Skeletal muscle tissue (tissue), 4 donors: Measurements from ENCODE around the gene DNMT3A. TPM values are rescaled to one million over a fixed set of nuclear protein-coding genes. Genes with fewer than 3 reads are reported as not detected.

Experiments used
- H3K27ac ChIP-seq: one replicate; pipeline ENCODE4 v1.7.0; 2013; ENCODE audit warnings: mild to moderate bottlenecking, low read depth, low read length, inconsistent platforms
- H3K27me3 ChIP-seq, 3 donors: one replicate each; pipeline ENCODE4 v1.7.0; 2013; ENCODE audit warnings: low read length in 3 of 3; ENCODE audit not compliant: control insufficient read depth in 3 of 3, insufficient read depth in 3 of 3
- H3K36me3 ChIP-seq, 3 donors: one replicate each; pipeline ENCODE4 v1.7.0; 2013; ENCODE audit warnings: low read length in 3 of 3; ENCODE audit not compliant: control insufficient read depth in 3 of 3, insufficient read depth in 3 of 3
- H3K4me1 ChIP-seq, 3 donors: one replicate each; pipeline ENCODE4 v1.7.0; 2013; ENCODE audit warnings: low read length in 3 of 3, mild to moderate bottlenecking in 3 of 3; ENCODE audit not compliant: control insufficient read depth in 3 of 3, insufficient read depth in 3 of 3
- H3K4me3 ChIP-seq, 3 donors: one replicate each; pipeline ENCODE4 v1.7.0; 2013; ENCODE audit warnings: low read length in 3 of 3
- H3K9ac ChIP-seq, 3 donors: one replicate each; pipeline ENCODE4 v1.7.0; 2013; ENCODE audit warnings: low read length in 3 of 3, mild to moderate bottlenecking in 3 of 3, moderate library complexity in 2 of 3, low read depth in 1 of 3
- H3K9me3 ChIP-seq, 3 donors: one replicate each; pipeline ENCODE4 v1.7.0; 2013; ENCODE audit warnings: low read length in 3 of 3; ENCODE audit not compliant: control insufficient read depth in 3 of 3
- total RNA-seq: library from RNA; depleted of rRNA; stranded (reverse); fragments of >200 nt; gene quantifications from one replicate; pipeline ENCODE4 v1.2.3, GENCODE V29; 2014
- donor health status: Osteomylitis.

Gene DNMT3A
- total RNA-seq, result 62.1 TPM

DNA sequence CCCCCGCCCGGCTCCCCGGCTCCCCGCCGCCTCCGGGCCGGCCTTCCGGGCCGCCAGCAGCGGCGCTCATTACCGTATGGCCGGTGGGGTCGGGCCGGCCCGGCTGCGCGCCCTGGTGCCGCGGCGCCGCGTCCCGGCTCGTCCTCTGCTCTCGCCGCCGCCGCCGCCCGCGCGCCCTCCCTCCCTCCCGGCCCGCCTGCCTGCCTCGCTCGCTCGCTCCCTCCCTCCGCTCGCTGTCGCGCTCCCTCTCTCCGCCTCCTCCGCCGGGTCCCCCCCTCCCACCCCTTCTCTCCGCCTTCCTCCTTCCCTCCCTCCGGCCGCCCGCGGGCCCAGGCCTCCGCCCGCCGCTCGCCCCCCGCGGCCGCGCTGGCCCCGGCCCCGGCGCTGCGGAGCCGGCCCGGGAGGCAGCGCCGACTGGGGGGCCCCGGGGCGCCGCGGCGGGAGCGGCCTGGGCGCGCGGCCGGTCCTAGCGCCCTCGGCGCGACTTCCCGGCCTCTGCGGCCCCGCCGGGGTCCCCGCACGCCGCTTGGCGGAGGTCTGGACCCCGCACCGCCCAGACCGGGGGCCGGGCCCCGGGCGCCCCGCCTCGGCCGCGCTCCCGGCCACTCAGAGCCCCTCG lies at the start of gene DNMT3A:
Gene DNMT3A (minus strand): TSS at position 173 of the 619 bp plus-strand sequence. CDS start 27,941 bp downstream, outside the sequence.
- Histone ChIP-seq H3K27ac (peak within 1 kb of the TSS; percentile 32), H3K4me1 (peaks cover 32 to 41% (median 36%) of the 10 kb centered on the region in 3 donors), H3K36me3 (peaks cover 0 to 4% (median 0%) of the 10 kb centered on the region in 3 donors), H3K9me3 (no peaks in the 10 kb centered on the region), H3K4me3 (peak within 1 kb of the TSS; percentile 65 to 72 (median 71)), H3K9ac (peak within 1 kb of the TSS; percentile 61 to 92 (median 61)), H3K27me3 (no peaks in the 10 kb centered on the region)

DNA sequence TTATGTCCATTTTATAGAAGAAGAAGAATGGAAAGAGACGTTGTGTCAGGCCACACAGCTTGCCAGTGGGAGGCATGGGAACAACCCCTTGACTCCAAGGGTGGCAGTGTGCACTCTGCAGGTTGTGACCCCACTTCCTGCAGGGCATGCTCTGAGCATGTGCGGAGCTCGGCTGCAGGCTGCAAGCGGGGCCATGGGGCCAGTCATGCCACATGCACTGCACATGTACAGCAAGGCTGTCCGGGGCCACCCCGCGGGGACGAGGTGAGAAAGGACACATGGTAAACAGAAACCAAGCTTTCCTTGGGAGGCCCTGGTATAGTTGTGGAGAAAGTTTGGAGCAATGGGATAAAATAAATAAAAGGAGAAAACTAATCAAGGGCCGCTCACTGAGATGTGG lies 47.4 kb upstream of the DNMT3A start:
- H3K36me3 ChIP-seq, result peaks cover 0 to 2% (median 0%) of the 10 kb centered on the region in 3 donors
- no peak overlapping the region for H3K9ac ChIP-seq
- H3K27ac ChIP-seq, result no peak overlapping the region
- H3K4me1 ChIP-seq, result peaks cover 0 to 1% (median 0%) of the 10 kb centered on the region in 3 donors
- no peaks in the 10 kb centered on the region for H3K27me3 ChIP-seq
- no peaks in the 10 kb centered on the region for H3K9me3 ChIP-seq
- no peak overlapping the region for H3K4me3 ChIP-seq

DNA sequence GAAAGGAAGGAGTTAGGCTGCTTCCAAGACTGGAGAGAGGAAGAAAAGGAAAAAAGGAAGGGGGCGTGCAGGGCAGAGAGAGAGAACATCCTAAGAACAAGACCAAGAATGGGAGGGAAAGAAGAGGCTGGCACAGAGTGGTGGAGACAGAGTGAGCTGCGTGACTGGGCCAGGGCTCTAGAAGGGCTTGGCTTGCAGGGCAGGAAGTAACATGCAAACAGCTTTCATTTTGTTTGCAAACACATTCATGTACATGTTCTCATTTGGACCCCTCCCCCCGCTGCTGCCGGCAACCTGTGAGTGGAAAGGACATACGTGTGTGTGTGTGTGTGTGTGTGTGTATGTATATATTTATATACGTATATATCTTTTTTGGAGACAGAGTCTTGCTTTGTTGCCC lies 46.8 kb upstream of the DNMT3A start:
- H3K4me1 ChIP-seq, result peaks cover 0 to 2% (median 0%) of the 10 kb centered on the region in 3 donors
- no peaks in the 10 kb centered on the region for H3K9me3 ChIP-seq
- no peak overlapping the region for H3K9ac ChIP-seq
- H3K36me3 ChIP-seq, result peaks cover 0 to 2% (median 0%) of the 10 kb centered on the region in 3 donors
- H3K27ac ChIP-seq, result no peak overlapping the region
- H3K4me3 ChIP-seq, result no peak overlapping the region
- H3K27me3 ChIP-seq, result no peaks in the 10 kb centered on the region

DNA sequence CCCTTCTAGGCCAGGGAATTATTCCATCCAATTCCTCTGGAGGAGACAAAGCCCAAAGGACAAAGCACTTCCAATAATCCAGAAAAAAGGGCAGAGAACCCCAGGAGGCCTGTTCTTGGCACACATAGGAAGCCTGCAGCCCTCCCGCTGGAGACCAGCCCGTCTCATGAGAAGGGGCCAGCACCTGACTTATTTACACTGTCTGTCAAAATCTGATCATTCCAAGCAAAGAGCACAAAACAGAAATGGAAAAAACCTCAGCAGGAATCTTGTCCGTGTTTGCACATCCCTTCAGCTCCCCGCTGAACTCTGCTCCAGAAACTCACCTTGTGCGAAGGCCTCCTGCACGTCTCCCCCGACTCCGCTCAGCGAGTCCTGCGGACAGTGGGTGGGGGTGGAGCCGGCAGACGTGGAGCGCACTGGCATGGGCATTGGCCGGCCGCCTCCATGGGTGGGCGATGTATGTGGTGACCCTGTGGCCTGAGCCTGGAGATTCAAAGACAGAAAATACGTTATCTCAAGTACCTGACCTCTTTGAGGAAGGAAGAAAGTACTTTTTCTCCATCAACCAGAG lies 46.2 kb upstream of the DNMT3A start:
- Histone ChIP-seq H3K36me3 (peaks cover 0 to 2% (median 0%) of the 10 kb centered on the region in 3 donors), H3K9ac (no peak overlapping the region), H3K9me3 (no peaks in the 10 kb centered on the region), H3K4me1 (peaks cover 0 to 2% (median 0%) of the 10 kb centered on the region in 3 donors), H3K27me3 (no peaks in the 10 kb centered on the region), H3K27ac (no peak overlapping the region), H3K4me3 (no peak overlapping the region)

DNA sequence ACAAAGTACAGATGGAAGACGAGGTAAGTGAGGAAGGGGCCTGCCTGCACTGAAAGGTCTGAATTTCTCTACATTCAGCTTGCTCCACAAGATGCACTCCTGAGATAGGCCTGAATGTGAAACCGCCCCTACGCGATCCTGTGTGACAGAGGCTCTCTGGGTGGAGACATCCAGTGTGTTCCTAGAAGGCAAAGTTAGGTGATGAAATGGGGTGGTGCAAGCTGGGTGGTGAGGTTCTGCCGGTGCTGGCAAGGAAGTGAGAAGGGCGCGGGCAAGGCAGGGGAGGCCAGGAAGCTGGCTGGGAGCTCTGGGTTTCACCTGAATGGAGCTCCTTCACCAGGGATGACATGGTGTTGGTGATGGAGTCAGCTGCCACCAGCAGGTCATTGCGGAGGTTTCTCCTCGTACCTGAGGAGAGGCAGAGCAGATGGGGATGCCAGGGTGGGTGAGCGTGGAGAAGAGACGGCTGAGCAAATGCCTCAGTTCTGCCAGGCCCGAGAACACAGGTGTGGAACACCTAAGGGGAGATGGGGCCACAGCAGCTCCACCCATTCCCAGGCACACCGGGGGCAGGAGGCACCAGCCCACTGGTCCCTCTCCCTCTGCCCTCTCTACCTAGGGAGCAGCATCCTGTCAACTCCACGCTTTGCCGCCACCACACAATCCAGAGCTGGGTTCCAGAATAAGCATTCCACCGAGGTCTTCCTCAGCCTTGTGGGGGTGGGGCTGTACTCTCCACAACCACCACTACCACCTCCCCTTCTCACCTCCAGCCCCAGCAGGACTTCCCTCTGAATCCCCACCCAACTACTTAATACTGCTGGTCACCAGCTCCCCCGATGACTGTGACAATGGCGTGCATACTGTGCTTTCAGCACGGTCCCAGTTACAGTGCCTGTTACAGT lies 45.5 kb upstream of the DNMT3A start:
- H3K27me3 ChIP-seq, result no peaks in the 10 kb centered on the region
- H3K36me3 ChIP-seq, result peaks cover 0 to 2% (median 0%) of the 10 kb centered on the region in 3 donors
- no peak overlapping the region for H3K4me3 ChIP-seq
- no peak overlapping the region for H3K9ac ChIP-seq
- H3K27ac ChIP-seq, result no peak overlapping the region
- no peaks in the 10 kb centered on the region for H3K9me3 ChIP-seq
- peaks cover 0 to 2% (median 0%) of the 10 kb centered on the region in 3 donors for H3K4me1 ChIP-seq

DNA sequence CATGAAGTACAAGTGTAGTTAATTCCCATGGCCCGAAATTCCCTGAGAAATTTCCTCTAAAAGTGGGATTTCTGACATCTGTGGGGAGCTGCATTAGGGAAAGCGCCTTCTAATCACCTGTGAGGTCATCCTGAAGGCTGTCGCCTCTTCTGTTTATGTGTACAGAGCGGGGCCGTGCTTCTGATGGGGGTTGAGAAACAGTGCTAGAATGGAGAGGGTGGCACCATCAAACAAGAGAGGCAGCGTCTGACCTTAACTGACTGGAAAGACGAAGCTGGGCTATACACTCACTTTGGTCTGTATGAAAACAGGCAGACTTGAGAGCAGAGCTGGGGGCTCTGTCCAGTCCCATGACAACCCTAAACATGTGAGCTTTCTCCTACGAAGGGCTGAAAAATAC lies 44.2 kb upstream of the DNMT3A start:
- Histone ChIP-seq H3K27me3 (no peaks in the 10 kb centered on the region), H3K4me3 (no peak overlapping the region), H3K4me1 (peaks cover 10 to 12% (median 11%) of the 10 kb centered on the region in 3 donors), H3K27ac (no peak overlapping the region), H3K36me3 (peaks cover 0 to 2% (median 0%) of the 10 kb centered on the region in 3 donors), H3K9ac (no peak overlapping the region), H3K9me3 (no peaks in the 10 kb centered on the region)

DNA sequence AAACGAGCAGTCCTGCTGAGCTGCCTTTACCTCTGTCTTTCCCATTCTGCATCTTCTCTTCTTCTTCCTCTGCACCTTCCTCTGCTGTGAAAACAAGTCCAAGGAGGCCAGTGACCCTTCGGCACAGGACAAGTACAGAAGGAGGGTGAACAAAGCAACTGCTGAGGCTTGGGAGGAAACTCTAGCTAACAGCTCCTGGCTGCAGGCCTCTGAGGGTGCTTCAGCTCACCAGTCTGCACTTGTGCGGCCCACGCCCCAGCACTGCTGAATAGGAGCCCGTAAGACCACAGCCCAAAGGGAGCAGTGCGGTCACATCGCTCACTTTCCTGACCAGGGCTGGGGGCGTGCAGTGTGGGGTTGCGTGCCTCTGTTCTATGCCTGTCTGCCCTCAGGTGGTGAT lies 42.1 kb upstream of the DNMT3A start:
- Histone ChIP-seq H3K9ac (no peak overlapping the region), H3K27ac (no peak overlapping the region), H3K9me3 (no peaks in the 10 kb centered on the region), H3K4me1 (peaks cover 23 to 31% (median 30%) of the 10 kb centered on the region in 3 donors), H3K36me3 (peaks cover 0 to 2% (median 0%) of the 10 kb centered on the region in 3 donors), H3K4me3 (no peak overlapping the region), H3K27me3 (no peaks in the 10 kb centered on the region)

DNA sequence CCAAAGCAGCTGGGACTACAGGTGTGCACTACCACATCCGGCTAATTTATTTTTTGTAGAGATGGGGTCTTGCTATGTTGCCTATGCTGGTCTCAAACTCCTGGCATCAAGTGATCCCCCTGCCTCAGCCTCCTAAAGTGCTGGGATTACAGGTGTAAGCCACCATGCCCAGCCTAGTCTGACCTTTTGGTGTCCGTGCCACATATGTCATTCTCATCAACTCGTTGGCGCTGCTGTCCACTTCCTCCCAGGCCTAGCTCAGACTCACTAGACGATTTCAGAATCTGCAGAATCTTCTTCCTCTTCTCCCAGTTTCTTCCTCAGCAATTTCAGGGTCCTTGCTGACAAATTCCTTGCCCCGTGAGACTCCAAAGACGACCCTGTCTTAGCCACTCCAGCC lies 39.8 kb upstream of the DNMT3A start:
- Histone ChIP-seq H3K27ac (peak overlapping the region; percentile 57), H3K27me3 (no peaks in the 10 kb centered on the region), H3K9ac (no peak overlapping the region), H3K9me3 (no peaks in the 10 kb centered on the region), H3K4me1 (peaks cover 38 to 50% (median 47%) of the 10 kb centered on the region in 3 donors), H3K36me3 (no peaks in the 10 kb centered on the region), H3K4me3 (no peak overlapping the region)

DNA sequence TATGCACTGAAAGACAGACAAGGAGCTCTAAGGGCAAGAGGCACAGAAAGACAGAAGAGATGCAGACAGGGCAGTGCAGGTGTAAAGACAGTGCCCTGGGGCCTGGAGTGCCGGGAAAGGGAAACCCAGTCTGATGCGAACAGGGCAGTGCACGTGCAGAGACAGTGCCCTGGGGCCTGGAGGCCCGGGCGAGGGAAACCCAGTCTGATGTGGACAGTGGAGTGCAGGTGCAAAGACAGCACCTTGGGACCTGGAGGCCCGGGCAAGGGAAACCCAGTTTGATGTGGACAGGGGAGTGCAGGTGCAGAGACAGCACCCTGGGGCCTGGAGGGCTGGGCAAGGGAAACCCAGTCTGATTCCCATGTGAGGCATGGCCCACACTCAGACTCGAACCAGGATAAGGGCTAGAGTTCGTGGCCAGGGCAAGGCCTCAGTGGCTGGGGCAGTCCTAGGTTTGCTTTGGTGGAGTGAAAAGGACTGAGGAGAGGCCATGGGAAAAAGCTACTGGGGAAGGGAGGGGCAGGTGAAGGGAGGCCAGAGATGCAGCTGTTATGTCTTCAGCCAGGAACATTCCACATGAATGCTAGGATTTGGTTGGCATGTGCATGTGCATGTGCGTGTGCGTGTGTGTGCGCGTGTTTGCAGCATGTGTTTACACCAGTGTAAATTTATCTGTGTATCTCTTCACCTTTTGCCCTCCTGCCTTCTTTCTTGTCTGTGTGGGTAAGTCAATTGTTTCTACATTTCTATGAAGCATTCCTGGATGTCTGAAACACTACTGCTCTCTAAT lies 39.1 kb upstream of the DNMT3A start:
- Histone ChIP-seq H3K9ac (peak overlapping the region in 2 of 3 donors; percentile 64 to 69), H3K36me3 (no peaks in the 10 kb centered on the region), H3K4me1 (peaks cover 44 to 56% (median 51%) of the 10 kb centered on the region in 3 donors), H3K9me3 (no peaks in the 10 kb centered on the region), H3K27ac (peak overlapping the region; percentile 57), H3K4me3 (no peak overlapping the region), H3K27me3 (no peaks in the 10 kb centered on the region)
